Kidney epithelial cell (primary cell): ENCODE data around the gene ALKBH5. TPM values are rescaled to one million over a fixed set of nuclear protein-coding genes. Genes with fewer than 3 reads are reported as not detected.

Experiments
- DNase-seq: peaks from one replicate; pipeline ENCODE4 v3.0.0-alpha.2; 2010; ENCODE audit warnings: low read depth
- H3K27me3 ChIP-seq: 2 replicates; pipeline ENCODE4 v1.6.0; 2011; ENCODE audit warnings: low read length; ENCODE audit not compliant: control insufficient read depth, insufficient read depth
- H3K36me3 ChIP-seq: 2 replicates; pipeline ENCODE4 v1.5.1; 2011; ENCODE audit warnings: low read length; ENCODE audit not compliant: control insufficient read depth, insufficient read depth
- H3K4me3 ChIP-seq: 2 replicates; pipeline ENCODE4 v1.5.1; 2011; ENCODE audit warnings: low read depth, mild to moderate bottlenecking, control low read depth, low read length
- CTCF ChIP-seq: IDR thresholded peaks from 2 replicates; pipeline ENCODE4 v1.5.1; 2011; ENCODE audit warnings: mild to moderate bottlenecking, moderate library complexity, low read length, control low read depth, inconsistent platforms; ENCODE audit not compliant: insufficient read depth, poor library complexity, severe bottlenecking
- total RNA-seq: library from RNA; depleted of rRNA; stranded (reverse); fragments of >200 nt; gene quantifications from 2 replicates; pipeline ENCODE4 v1.2.3, GENCODE V29; 2015

Gene ALKBH5
- total RNA-seq, 1 donor from 2014 or later: 103 TPM

- DNase-seq: no peak
- peaks cover 8% of the 10 kb centered on the region for H3K36me3 ChIP-seq
- no peaks in the 10 kb centered on the region for H3K27me3 ChIP-seq
- TF ChIP-seq CTCF: no peak
- no peak overlapping the region for H3K4me3 ChIP-seq
Observed at GRCh38 chr17:18253947-18254821, 70.6 kb downstream of the ALKBH5 start.

GRCh38 chr17:18254888-18255649 lies 71.4 kb downstream of the ALKBH5 start:
- Histone ChIP-seq H3K36me3 (peaks cover 7% of the 10 kb centered on the region), H3K27me3 (no peaks in the 10 kb centered on the region), H3K4me3 (no peak overlapping the region)
- DNase-seq: no peak
- TF ChIP-seq CTCF: no peak

GRCh38 chr17:18256351-18256750 lies 72.7 kb downstream of the ALKBH5 start:
- no peak for TF ChIP-seq CTCF
- DNase-seq: no peak
- no peaks in the 10 kb centered on the region for H3K27me3 ChIP-seq
- H3K4me3 ChIP-seq: no peak overlapping the region
- peaks cover 4% of the 10 kb centered on the region for H3K36me3 ChIP-seq

- TF ChIP-seq CTCF: no peak
- Histone ChIP-seq H3K27me3 (no peaks in the 10 kb centered on the region), H3K4me3 (no peak overlapping the region), H3K36me3 (peaks cover 4% of the 10 kb centered on the region)
- no peak for DNase-seq
Observed at GRCh38 chr17:18256776-18257175, 73.1 kb downstream of the ALKBH5 start.

- TF ChIP-seq CTCF: no peak
- H3K4me3 ChIP-seq: peak overlapping the region; percentile 86
- no peak for DNase-seq
- H3K36me3 ChIP-seq: peaks cover 4% of the 10 kb centered on the region
- no peaks in the 10 kb centered on the region for H3K27me3 ChIP-seq
Observed at GRCh38 chr17:18257268-18257981, 73.8 kb downstream of the ALKBH5 start.
